Upper lobe of right lung (tissue), 1 donor: ENCODE data around the gene EPO. TPM values are rescaled to one million over a fixed set of nuclear protein-coding genes. Genes with fewer than 3 reads are reported as not detected.
"Not testable (repeated sequence)": the region's sequence is repeated elsewhere in the genome, so short reads cannot be mapped to it uniquely, and the experiment has no call there.

Experiments used
- ATAC-seq: fragments of 200-7000 bp; cut with Tn5 transposase; one replicate; pipeline ENCODE4 v1.9.1; 2020; ENCODE audit warnings: mild to moderate bottlenecking, moderate library complexity
- DNase-seq: peaks from one replicate; pipeline ENCODE4 v3.0.0-alpha.2; 2020
- H3K27ac ChIP-seq: fragments of 200-600 bp; one replicate; pipeline ENCODE4 v1.8.0; 2022
- H3K27me3 ChIP-seq: fragments of 200-600 bp; one replicate; pipeline ENCODE4 v1.8.0; 2022; ENCODE audit warnings: mild to moderate bottlenecking
- H3K36me3 ChIP-seq: fragments of 200-600 bp; one replicate; pipeline ENCODE4 v1.8.0; 2022
- H3K4me1 ChIP-seq: fragments of 200-600 bp; one replicate; pipeline ENCODE4 v1.8.0; 2022
- H3K4me3 ChIP-seq: fragments of 200-600 bp; one replicate; pipeline ENCODE4 v1.8.0; 2022; ENCODE audit warnings: mild to moderate bottlenecking
- H3K9me3 ChIP-seq: fragments of 200-600 bp; one replicate; pipeline ENCODE4 v1.8.0; 2022
- CTCF ChIP-seq: fragments of 200-600 bp; IDR thresholded peaks from one replicate; pipeline ENCODE4 v1.8.0; 2022; ENCODE audit warnings: antibody characterized with exemption
- intact Hi-C: fragments of 100-400 bp; cut with DNase I; formaldehyde crosslinking; loops from one replicate; pipeline ENCODE4 v1.11.0; 2022
- total RNA-seq: library from RNA; stranded (reverse); fragmentation: NEBNext Ultra II Directional; extraction: Animal tissue kit (Norgen Biotek cat#: 25700); gene quantifications from one replicate; pipeline ENCODE4 v1.2.1, GENCODE V29; 2021
- donor health status: DM: no; HTN: yes; CAD: no; lungs with severe emphysema.

The EPO gene
- total RNA-seq, 1 donor from 2014 or later, result not detected

GRCh38 chr7:100722480-100723212, 2.4 kb downstream of the EPO start:
- Histone ChIP-seq H3K27ac (no peak overlapping the region), H3K27me3 (peaks cover 42% of the 10 kb centered on the region), H3K4me3 (no peak overlapping the region), H3K9me3 (no peaks in the 10 kb centered on the region), H3K36me3 (no peaks in the 10 kb centered on the region), H3K4me1 (no peaks in the 10 kb centered on the region)
- no peak for TF ChIP-seq CTCF
- no peak for ATAC-seq
- intact Hi-C loops, result no loop called here
- DNase-seq, result no peak

GRCh38 chr7:100723732-100724275, 3.5 kb downstream of the EPO start:
- peaks cover 42% of the 10 kb centered on the region for H3K27me3 ChIP-seq
- ATAC-seq (no peak), DNase-seq (no peak)
- H3K4me1 ChIP-seq, result no peaks in the 10 kb centered on the region
- no peak overlapping the region for H3K4me3 ChIP-seq
- no peak for TF ChIP-seq CTCF
- no peaks in the 10 kb centered on the region for H3K36me3 ChIP-seq
- no peak overlapping the region for H3K27ac ChIP-seq
- intact Hi-C loops, result no loop called here
- no peaks in the 10 kb centered on the region for H3K9me3 ChIP-seq

DNA sequence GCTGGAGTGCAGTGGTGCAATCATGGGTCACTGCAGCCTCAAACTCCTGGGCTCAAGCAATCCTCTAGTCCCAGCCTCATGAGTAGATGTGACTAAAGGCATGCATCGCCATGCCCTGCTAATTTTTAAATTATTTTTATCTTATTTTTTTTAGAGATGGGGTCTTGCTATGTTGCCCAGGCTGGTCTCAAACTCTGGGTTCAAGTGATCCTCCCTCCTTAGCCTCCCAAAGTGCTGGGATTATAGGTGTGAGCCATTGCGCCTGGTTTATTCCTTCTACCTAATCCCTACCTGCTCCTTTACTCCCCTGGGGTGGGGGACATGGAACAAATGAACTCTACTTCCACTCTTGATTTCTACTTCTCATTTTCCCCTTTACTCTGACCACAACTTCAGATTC, 4.1 kb downstream of the EPO start:
- intact Hi-C loops, H3K27ac ChIP-seq, ATAC-seq, H3K36me3 ChIP-seq, DNase-seq, H3K9me3 ChIP-seq, H3K4me3 ChIP-seq, H3K4me1 ChIP-seq: not testable (repeated sequence)
- H3K27me3 ChIP-seq, result peaks cover 38% of the 10 kb centered on the region

DNA sequence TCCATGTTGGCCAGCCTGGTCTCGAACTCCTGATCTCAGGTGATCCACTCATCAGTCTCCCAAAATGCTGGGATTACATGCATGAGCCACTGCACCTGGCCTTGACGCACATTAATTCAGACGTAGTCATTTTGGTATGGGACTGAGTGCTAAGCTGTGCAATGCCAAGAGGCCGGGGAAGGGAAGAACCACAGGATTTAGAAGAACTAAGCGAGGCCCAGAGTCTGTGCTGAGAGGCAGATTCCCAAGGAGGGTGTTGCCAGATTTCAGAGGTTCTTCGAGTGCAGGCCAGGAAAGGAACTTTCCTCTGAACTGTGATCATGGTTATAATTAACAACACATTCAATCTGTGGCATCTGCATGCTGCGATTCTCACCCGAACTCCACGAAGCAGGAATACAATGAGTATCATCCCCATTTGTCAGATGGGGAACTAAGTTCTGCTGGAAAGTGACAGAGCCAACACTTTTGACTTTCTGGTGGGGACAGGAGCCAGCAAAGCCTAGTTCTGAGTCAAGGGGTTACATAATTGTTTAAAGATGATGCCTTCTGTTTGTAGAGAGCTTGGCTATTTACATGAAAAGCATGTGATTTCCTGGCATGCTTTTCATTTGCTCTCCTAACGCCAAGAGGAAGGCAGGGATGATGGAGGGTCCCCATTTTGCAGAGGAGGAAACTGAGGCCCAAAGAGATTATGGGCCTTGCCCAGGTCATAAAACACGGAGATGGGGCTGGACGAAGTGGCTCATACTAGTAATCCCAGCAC, 6.9 kb downstream of the EPO start:
- no peaks in the 10 kb centered on the region for H3K36me3 ChIP-seq
- peaks cover 12% of the 10 kb centered on the region for H3K27me3 ChIP-seq
- intact Hi-C loops, result no loop called here
- H3K9me3 ChIP-seq, result no peaks in the 10 kb centered on the region
- DNase-seq (no peak), ATAC-seq (peak; percentile 38)
- no peak for TF ChIP-seq CTCF
- H3K27ac ChIP-seq, result no peak overlapping the region
- no peak overlapping the region for H3K4me3 ChIP-seq
- no peaks in the 10 kb centered on the region for H3K4me1 ChIP-seq

DNA sequence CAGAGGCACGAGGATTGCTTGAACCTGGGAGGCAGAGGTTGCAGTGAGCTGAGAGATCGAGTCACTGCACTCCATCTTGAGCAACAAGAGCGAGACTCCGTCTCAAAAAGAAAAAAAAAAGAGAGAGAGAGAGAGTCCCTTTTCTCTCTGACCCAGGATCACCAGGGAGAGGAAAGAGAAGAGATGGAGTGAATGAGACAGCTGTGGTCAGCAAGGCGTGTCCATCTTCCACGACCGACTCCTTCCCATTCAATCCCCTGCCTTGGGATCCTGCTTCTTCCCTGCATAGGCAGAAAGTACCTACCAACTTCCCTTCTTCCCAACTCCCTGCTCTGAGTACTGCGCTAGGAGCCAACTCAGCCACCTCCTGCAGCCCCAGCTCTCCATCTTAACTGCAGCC, 7.9 kb downstream of the EPO start:
- H3K27ac ChIP-seq, result no peak overlapping the region
- peaks cover 14% of the 10 kb centered on the region for H3K27me3 ChIP-seq
- H3K36me3 ChIP-seq, result no peaks in the 10 kb centered on the region
- ATAC-seq, result no peak
- no peak for DNase-seq
- intact Hi-C loops, result no loop called here
- no peaks in the 10 kb centered on the region for H3K4me1 ChIP-seq
- H3K9me3 ChIP-seq, result no peaks in the 10 kb centered on the region
- no peak for TF ChIP-seq CTCF
- H3K4me3 ChIP-seq, result no peak overlapping the region

DNA sequence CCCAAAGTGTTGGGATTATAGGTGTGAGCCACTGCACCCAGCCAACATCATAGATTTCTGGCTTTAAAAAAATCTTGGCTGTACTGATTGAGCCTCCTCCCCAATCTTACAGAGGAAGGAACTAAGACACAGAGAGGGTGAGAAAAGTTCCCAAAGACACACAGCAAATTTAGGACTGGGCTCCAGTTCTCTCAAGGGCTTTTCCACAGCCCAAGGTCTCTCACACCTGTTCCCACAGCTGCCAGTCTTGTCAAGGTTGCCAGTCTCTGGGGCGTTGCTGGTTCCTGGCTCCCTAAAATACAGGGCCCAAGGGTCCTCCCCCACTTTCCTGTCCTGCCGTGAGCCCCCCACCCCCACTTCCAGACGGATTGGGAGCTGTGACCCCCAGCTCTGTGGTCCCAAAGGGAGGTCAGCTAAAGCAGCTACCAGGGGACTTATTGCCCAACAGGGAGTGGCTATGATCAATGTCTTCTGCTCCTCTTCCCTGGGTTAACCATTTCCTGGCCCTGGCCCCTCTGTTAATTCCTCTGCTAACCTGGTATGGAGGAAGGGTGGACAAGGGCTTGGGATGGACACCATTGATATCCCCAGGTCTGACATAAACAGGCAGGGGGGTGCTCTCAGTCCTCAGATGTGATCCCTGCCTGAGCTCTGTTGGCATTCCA, 10.0 kb downstream of the EPO start:
- H3K9me3 ChIP-seq, result no peaks in the 10 kb centered on the region
- no peak overlapping the region for H3K4me3 ChIP-seq
- H3K27ac ChIP-seq, result no peak overlapping the region
- H3K36me3 ChIP-seq, result no peaks in the 10 kb centered on the region
- no peak for DNase-seq
- no peak for ATAC-seq
- H3K27me3 ChIP-seq, result peaks cover 10% of the 10 kb centered on the region
- TF ChIP-seq CTCF, result no peak
- intact Hi-C loops, result no loop called here
- H3K4me1 ChIP-seq, result no peaks in the 10 kb centered on the region
